Tibial nerve (tissue), 4 donors: ENCODE data around the gene ZC3H12A. TPM values are rescaled to one million over a fixed set of nuclear protein-coding genes. Genes with fewer than 3 reads are reported as not detected.

ENCODE experiments used
- DNase-seq, 2 donors: peaks; one replicate each; pipeline ENCODE4 v3.0.0-alpha.2; 2019; ENCODE audit warnings: low spot score in 2 of 2
- H3K27ac ChIP-seq, 4 donors: fragments of 200-600 bp; sonication (generic) in 3 of 4; one replicate each; pipeline ENCODE4 v1.5.1; 2017 to 2019; ENCODE audit warnings: mild to moderate bottlenecking in 1 of 4
- H3K27me3 ChIP-seq, 2 donors: fragments of 200-600 bp; sonication (generic) in 1 of 2; one replicate each; pipeline versions ENCODE4 v1.5.1 to v1.6.0; 2017 to 2019
- H3K36me3 ChIP-seq, 3 donors: fragments of 200-600 bp; sonication (generic); one replicate each; pipeline ENCODE4 v1.5.1; 2018 to 2019
- H3K4me1 ChIP-seq, 4 donors: fragments of 200-600 bp; sonication (generic) in 3 of 4; one replicate each; pipeline ENCODE4 v1.5.1; 2017 to 2019
- H3K4me3 ChIP-seq, 4 donors: fragments of 200-600 bp; sonication (generic) in 3 of 4; one replicate each; pipeline ENCODE4 v1.5.1; 2017 to 2019; ENCODE audit warnings: mild to moderate bottlenecking in 1 of 4, moderate library complexity in 1 of 4
- H3K9me3 ChIP-seq, 4 donors: fragments of 200-600 bp; sonication (generic) in 3 of 4; one replicate each; pipeline ENCODE4 v1.5.1; 2017 to 2019
- CTCF ChIP-seq, 5 experiments: fragments of 200-600 bp in 3 of 5; fragments of 450-650 bp in 2 of 5; sonication (generic) in 3 of 5; IDR thresholded peaks; one replicate each; pipeline ENCODE4 v1.5.1; 2016 to 2019; ENCODE audit warnings: antibody characterized with exemption in 5 of 5, mild to moderate bottlenecking in 3 of 5, moderate library complexity in 2 of 5
- EP300 ChIP-seq, 2 donors: sonication (generic); formaldehyde crosslinking; IDR thresholded peaks; one replicate each; pipeline ENCODE4 v1.6.1; 2017; ENCODE audit warnings: antibody characterized with exemption in 2 of 2, mild to moderate bottlenecking in 1 of 2
- POLR2A ChIP-seq, 2 donors: fragments of 450-650 bp; IDR thresholded peaks; one replicate each; pipeline ENCODE4 v1.6.1; 2017; ENCODE audit warnings: antibody characterized with exemption in 2 of 2, mild to moderate bottlenecking in 2 of 2, moderate library complexity in 2 of 2
- WGBS, 2 donors: methylation state at CpG; one replicate each; pipeline ENCODE4 v1.1.5; 2018; 5-methylcytosine and 5-hydroxymethylcytosine counted together
- total RNA-seq, 4 donors: library from RNA; depleted of rRNA; stranded (reverse); fragments of >200 nt; gene quantifications; one replicate each; pipeline ENCODE4 v1.1.0, GENCODE V29; 2016

Gene ZC3H12A
- total RNA-seq, 4 donors from 2014 or later: 7.9 to 15.7 (median 10.9) TPM

- no peak overlapping the region for H3K4me3 ChIP-seq
- H3K27ac ChIP-seq: no peak overlapping the region
- H3K9me3 ChIP-seq: no peaks in the 10 kb centered on the region
- WGBS, 2 donors: 58 to 72% methylated on average over 5 to 6 of the region's 6 CpGs
- no peaks in the 10 kb centered on the region for H3K36me3 ChIP-seq
- peaks cover 0 to 9% (median 5%) of the 10 kb centered on the region in 4 donors for H3K4me1 ChIP-seq
- H3K27me3 ChIP-seq: peaks cover 0 to 32% of the 10 kb centered on the region in 2 donors
- no peak for DNase-seq
- no peak for TF ChIP-seq CTCF (IDR thresholded peaks at IDR 0.05)
- no peak for TF ChIP-seq EP300 (IDR thresholded peaks at IDR 0.05)
- no peak for TF ChIP-seq POLR2A (IDR thresholded peaks at IDR 0.05)
These were observed 22.0 kb upstream of the ZC3H12A start for GRCh38 chr1:37452416-37452815.

GRCh38 chr1:37453647-37454046 is 20.7 kb upstream of the ZC3H12A start:
- 65 to 80% methylated on average over 7 of the region's 7 CpGs for WGBS, 2 donors
- Histone ChIP-seq H3K27me3 (peaks cover 0 to 19% of the 10 kb centered on the region in 2 donors), H3K4me1 (peaks cover 0 to 9% (median 5%) of the 10 kb centered on the region in 4 donors), H3K36me3 (no peaks in the 10 kb centered on the region), H3K9me3 (no peaks in the 10 kb centered on the region), H3K4me3 (no peak overlapping the region), H3K27ac (no peak overlapping the region)
- no peak for DNase-seq
- TF ChIP-seq CTCF (IDR thresholded peaks at IDR 0.05) (no peak), EP300 (IDR thresholded peaks at IDR 0.05) (no peak), POLR2A (IDR thresholded peaks at IDR 0.05) (no peak)

- Histone ChIP-seq H3K27ac (peak overlapping the region in 3 of 4 donors; percentile 15 to 45 (median 39)), H3K9me3 (no peaks in the 10 kb centered on the region), H3K4me1 (peaks cover 0 to 9% (median 5%) of the 10 kb centered on the region in 4 donors), H3K27me3 (peaks cover 0 to under 1% of the 10 kb centered on the region in 2 donors), H3K36me3 (no peaks in the 10 kb centered on the region), H3K4me3 (no peak overlapping the region)
- TF ChIP-seq CTCF (IDR thresholded peaks at IDR 0.05) (no peak), POLR2A (IDR thresholded peaks at IDR 0.05) (no peak)
- 73 to 78% methylated on average over 10 of the region's 10 CpGs for WGBS, 2 donors
- DNase-seq: no peak
These were observed 18.9 kb upstream of the ZC3H12A start for GRCh38 chr1:37455516-37455915.

- no peak for TF ChIP-seq CTCF (IDR thresholded peaks at IDR 0.05)
- no peak for TF ChIP-seq EP300 (IDR thresholded peaks at IDR 0.05)
- TF ChIP-seq POLR2A (IDR thresholded peaks at IDR 0.05): no peak
- no peaks in the 10 kb centered on the region for H3K9me3 ChIP-seq
- H3K27ac ChIP-seq: no peak overlapping the region
- no peaks in the 10 kb centered on the region for H3K36me3 ChIP-seq
- H3K27me3 ChIP-seq: no peaks in the 10 kb centered on the region
- no peak overlapping the region for H3K4me3 ChIP-seq
- peaks cover 0 to 9% (median 5%) of the 10 kb centered on the region in 4 donors for H3K4me1 ChIP-seq
- no peak for DNase-seq
These were observed 17.8 kb upstream of the ZC3H12A start for GRCh38 chr1:37456614-37457013.

- 72 to 78% methylated on average over 3 of the region's 3 CpGs for WGBS, 2 donors
- Histone ChIP-seq H3K27ac (no peak overlapping the region), H3K4me3 (no peak overlapping the region), H3K9me3 (no peaks in the 10 kb centered on the region), H3K4me1 (peaks cover 0 to 9% (median 5%) of the 10 kb centered on the region in 4 donors), H3K27me3 (no peaks in the 10 kb centered on the region), H3K36me3 (no peaks in the 10 kb centered on the region)
- no peak for DNase-seq
- TF ChIP-seq POLR2A (IDR thresholded peaks at IDR 0.05) (no peak), CTCF (IDR thresholded peaks at IDR 0.05) (no peak), EP300 (IDR thresholded peaks at IDR 0.05) (no peak)
These were observed 15.8 kb upstream of the ZC3H12A start for GRCh38 chr1:37458551-37458950.
